GM10248 (cell line): ENCODE data around the gene GREB1L.

ENCODE experiments used
- CTCF ChIA-PET: fragments of 300-600 bp; sonication (Branson Sonifier 250); formaldehyde crosslinking; extraction: SDS; loops from one replicate; lab custom pipeline; 2021; ENCODE audit warnings: antibody characterized with exemption; lab: Yijun Ruan, JAX
- POLR2A ChIA-PET: fragments of 350-650 bp; sonication (Branson Sonifier 250); formaldehyde crosslinking; extraction: SDS; loops from one replicate; lab custom pipeline; 2020; ENCODE audit warnings: antibody characterized with exemption; lab: Yijun Ruan, JAX
- DNase-seq: peaks from one replicate; pipeline ENCODE4 v3.0.0; 2012; ENCODE audit errors: extremely low spot score
- TF ChIP-seq, protein P1 (sequence below): IDR thresholded peaks from 2 replicates; pipeline ENCODE4 v1.5.1; 2012; ENCODE audit warnings: mild to moderate bottlenecking, low read depth; ENCODE audit errors: extremely low read depth, missing control alignments, control extremely low read depth

GREB1L gene

DNA sequence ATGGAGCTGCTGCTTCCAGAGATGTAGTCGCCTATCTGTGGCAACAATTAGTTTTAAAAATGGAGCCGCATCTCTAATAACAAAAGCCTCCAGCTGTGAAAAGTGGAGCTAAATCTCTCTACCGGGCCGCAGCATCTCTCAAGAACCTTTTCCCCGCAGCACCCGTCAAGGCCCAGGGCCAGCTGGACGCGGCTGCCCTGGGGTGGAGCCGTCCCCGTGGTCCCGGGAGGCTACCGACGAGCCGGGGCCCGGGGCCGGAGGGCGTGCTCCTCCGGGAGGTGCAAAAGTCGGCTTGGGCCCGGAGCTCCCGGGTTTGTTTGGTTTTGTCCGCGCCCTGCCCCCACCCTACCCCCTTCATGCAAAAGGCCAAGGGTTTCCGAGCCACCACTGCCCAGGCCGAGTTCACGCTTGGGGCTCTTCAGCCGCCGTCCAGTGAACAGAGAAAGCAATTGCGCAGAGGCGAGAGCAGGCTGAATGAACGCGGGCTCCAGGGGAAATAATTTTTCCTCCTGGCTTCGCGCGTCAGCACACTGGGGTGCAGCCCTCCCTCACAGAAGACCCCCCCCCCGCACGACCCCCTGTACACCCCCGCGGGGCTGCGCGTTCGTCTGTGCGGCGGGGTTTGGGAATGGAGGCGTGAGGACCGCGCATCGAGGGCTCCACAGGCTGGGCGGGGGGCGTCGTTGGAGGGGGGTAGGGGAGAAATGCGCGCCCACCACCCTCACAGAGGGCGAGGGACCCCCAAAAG lies 557 bp upstream of the GREB1L start:
- CTCF ChIA-PET, result interaction anchor here (1.1 kb wide), 1 partner anchor 50 kb away, joined by 3 read pairs; no protein-coding TSS in a partner anchor
- TF ChIP-seq, protein P1, sequence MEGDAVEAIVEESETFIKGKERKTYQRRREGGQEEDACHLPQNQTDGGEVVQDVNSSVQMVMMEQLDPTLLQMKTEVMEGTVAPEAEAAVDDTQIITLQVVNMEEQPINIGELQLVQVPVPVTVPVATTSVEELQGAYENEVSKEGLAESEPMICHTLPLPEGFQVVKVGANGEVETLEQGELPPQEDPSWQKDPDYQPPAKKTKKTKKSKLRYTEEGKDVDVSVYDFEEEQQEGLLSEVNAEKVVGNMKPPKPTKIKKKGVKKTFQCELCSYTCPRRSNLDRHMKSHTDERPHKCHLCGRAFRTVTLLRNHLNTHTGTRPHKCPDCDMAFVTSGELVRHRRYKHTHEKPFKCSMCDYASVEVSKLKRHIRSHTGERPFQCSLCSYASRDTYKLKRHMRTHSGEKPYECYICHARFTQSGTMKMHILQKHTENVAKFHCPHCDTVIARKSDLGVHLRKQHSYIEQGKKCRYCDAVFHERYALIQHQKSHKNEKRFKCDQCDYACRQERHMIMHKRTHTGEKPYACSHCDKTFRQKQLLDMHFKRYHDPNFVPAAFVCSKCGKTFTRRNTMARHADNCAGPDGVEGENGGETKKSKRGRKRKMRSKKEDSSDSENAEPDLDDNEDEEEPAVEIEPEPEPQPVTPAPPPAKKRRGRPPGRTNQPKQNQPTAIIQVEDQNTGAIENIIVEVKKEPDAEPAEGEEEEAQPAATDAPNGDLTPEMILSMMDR, result no peak
- DNase-seq, result no peak
- POLR2A ChIA-PET, result no interaction called here

DNA sequence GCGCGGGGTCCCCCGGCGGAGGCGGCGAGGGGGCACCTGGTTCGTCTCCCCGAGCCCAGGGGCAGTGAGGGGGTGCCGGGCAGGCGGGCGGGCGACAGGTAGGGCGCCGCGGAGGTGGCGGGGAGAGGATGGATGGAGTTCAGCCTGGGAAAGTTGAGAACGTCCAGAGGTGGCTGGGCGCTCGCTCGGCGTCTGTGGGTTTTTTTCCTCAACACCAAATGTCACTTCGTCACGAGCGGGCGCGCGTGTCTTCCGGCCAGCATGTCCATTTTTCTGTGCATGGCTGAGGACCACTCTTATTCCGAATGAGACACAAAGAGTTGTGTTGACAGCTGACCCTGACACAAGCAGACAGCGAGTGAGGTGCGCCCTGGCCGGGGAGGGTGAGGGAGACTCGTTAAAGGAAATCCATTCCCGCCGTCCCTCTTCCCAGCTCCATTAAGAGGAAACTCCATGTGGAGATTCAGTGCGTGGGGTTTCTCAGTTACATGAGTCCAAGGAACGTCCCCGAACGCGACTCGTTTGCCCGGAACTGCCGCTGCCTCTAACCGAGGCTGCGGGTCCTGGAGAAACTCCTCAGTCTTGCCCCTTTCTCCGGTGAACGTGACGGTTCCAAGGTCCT lies 859 bp downstream of the GREB1L start:
- POLR2A ChIA-PET, result no interaction called here
- CTCF ChIA-PET, result no interaction called here
- TF ChIP-seq, protein P1, result no peak
- peak; percentile 18 for DNase-seq

DNA sequence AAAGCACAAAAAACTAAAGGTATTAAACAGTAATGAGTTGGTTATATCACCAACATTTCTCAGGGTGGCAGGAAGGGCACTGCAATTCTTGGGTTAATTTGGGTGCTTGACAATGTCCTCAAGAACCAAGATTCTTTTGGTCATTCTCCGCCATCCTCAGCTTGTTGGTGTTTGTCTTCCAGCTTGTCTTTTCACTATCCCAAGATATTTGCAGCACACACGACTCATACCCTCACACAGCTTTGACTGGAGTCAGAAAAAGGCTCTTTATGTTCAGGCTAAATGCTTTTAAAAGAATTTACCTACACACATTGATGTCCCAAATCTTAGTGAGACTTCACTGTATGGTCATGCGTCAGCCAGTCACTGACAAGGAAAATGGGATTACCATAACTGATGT lies 12.5 kb downstream of the GREB1L start:
- CTCF ChIA-PET, result no interaction called here
- DNase-seq, result no peak
- POLR2A ChIA-PET, result no interaction called here
- TF ChIP-seq, protein P1, result no peak

DNA sequence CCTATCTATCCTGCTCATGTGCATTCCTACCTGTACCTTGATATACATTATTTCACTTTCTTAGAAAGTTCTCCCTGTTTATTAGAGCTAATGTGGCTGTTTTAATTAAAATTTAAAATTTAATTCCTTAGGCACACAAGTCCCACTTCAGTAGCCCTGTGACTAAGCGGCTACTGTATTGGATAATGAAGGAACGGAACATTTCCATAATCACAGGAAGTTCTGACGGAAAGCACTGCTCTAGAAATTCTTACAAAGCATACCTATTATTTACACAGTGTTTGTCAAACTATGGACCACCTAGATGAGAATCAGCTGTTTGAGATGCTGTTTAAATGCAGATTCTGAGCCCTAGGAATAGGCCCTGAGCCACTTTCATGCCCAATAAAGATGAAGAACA lies 13.2 kb downstream of the GREB1L start:
- ChIA-PET POLR2A (no interaction called here), CTCF (no interaction called here)
- no peak for DNase-seq
- TF ChIP-seq, protein P1, result no peak

DNA sequence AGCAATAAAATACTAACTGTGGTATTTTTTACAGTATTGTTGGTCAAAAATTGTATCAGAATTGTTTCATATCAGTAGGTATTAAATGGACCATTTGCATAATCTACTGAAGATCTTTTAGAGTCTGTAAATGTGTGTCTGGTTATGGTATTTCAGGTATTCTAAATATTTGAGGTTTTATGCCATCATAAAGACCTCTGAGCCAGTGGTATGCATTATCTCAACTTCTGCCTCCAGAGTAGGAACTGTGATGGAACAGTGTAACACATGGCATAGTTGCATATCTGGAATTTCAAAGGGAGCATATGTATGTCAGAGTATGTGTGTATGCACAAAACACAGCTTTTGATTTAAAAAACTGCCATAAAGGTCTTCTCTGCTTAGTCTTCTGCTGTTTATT lies 15.4 kb downstream of the GREB1L start:
- TF ChIP-seq, protein P1, result no peak
- ChIA-PET CTCF (no interaction called here), POLR2A (no interaction called here)
- DNase-seq, result no peak

DNA sequence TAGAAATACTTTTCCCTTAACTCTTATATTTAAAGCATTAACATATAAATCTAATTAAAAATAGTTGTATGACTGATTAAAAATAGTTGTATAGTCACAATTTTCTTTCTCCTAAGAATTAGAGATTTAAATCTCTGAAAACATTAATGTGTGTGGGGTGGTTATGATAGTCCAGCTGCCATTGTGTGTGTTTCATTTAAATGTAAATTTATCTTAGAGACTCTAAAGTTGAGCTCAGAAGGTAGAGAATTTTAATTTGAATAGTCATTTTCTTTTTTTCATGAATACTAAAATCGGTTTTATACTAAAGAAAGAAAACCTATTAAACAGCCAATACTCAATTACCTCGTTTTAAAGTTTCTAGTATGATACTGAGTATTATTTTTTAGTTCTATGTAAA lies 18.6 kb downstream of the GREB1L start:
- CTCF ChIA-PET, result interaction anchor here (1.4 kb wide), 1 partner anchor 12 kb away, joined by 3 read pairs; no protein-coding TSS in a partner anchor
- TF ChIP-seq, protein P1, result no peak
- no peak for DNase-seq
- POLR2A ChIA-PET, result no interaction called here
